ENCODE data around the gene AKR1D1.

DNA sequence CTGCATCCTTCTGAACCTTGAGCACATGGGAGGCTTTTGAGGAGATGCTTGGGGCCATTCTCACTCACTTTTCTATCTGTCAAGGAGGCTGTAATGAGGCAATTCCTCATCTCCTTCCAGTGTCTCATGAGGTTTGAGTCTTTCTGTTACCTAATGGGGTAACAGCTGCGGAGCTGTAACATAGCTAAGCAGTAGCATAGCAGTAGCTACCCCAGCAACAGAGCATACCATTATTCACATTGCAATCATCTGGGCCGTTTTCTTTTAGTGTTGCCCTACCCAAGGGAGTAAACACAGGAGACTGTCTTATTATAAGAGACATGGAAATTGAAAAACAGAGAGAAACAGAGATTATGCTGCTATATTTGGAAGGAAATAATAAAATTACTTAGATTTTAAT, 68.7 kb downstream of the AKR1D1 start:
- no peak for TF ChIP-seq POLR2AphosphoS5 (IDR thresholded peaks at IDR 0.05)
- TF ChIP-seq POLR2A (IDR thresholded peaks at IDR 0.05) = no peak
- TF ChIP-seq, protein P1, sequence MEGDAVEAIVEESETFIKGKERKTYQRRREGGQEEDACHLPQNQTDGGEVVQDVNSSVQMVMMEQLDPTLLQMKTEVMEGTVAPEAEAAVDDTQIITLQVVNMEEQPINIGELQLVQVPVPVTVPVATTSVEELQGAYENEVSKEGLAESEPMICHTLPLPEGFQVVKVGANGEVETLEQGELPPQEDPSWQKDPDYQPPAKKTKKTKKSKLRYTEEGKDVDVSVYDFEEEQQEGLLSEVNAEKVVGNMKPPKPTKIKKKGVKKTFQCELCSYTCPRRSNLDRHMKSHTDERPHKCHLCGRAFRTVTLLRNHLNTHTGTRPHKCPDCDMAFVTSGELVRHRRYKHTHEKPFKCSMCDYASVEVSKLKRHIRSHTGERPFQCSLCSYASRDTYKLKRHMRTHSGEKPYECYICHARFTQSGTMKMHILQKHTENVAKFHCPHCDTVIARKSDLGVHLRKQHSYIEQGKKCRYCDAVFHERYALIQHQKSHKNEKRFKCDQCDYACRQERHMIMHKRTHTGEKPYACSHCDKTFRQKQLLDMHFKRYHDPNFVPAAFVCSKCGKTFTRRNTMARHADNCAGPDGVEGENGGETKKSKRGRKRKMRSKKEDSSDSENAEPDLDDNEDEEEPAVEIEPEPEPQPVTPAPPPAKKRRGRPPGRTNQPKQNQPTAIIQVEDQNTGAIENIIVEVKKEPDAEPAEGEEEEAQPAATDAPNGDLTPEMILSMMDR (IDR thresholded peaks at IDR 0.05) = no peak
- TF ChIP-seq EP300 (IDR thresholded peaks at IDR 0.05) = no peak
